HG03064 (cell line): ENCODE results near the gene PIGC.
A peak's percentile ranks its signal among the peaks of the same experiment; 100 is the strongest.

Experiments used
- ATAC-seq: cut with Tn5 transposase; IDR thresholded peaks from one replicate; pipeline ENCODE4 v1.9.1; 2021; ENCODE audit warnings: low read depth; ENCODE audit not compliant: unreplicated experiment

The PIGC gene

GRCh38 chr1:172443666-172444453 lies at the start of gene PIGC:
Gene PIGC (minus strand): TSS chr1:172444069. CDS start chr1:172442622, 1,447 bp downstream.
- ATAC-seq: peak; percentile 98

- ATAC-seq: no peak
These were observed 48.6 kb upstream of the PIGC start for GRCh38 chr1:172492421-172492820.

GRCh38 chr1:172489847-172490246 lies 46.0 kb upstream of the PIGC start:
- no peak for ATAC-seq

- no peak for ATAC-seq
These were observed 44.5 kb upstream of the PIGC start for GRCh38 chr1:172488393-172488792.

- ATAC-seq: no peak
These were observed 43.7 kb upstream of the PIGC start for GRCh38 chr1:172487550-172487949.

GRCh38 chr1:172486805-172487454 lies 43.1 kb upstream of the PIGC start:
- ATAC-seq: no peak

GRCh38 chr1:172485626-172486025 lies 41.8 kb upstream of the PIGC start:
- no peak for ATAC-seq

- ATAC-seq: no peak
These were observed 40.4 kb upstream of the PIGC start for GRCh38 chr1:172484252-172484651.

GRCh38 chr1:172483448-172483847 lies 39.6 kb upstream of the PIGC start:
- no peak for ATAC-seq

- no peak for ATAC-seq
These were observed 38.2 kb upstream of the PIGC start for GRCh38 chr1:172482044-172482443.

- no peak for ATAC-seq
These were observed 36.6 kb upstream of the PIGC start for GRCh38 chr1:172480431-172480830.

- ATAC-seq: no peak
These were observed 34.6 kb upstream of the PIGC start for GRCh38 chr1:172478485-172478884.

GRCh38 chr1:172477741-172478140 lies 33.9 kb upstream of the PIGC start:
- ATAC-seq: no peak

GRCh38 chr1:172477216-172477615 lies 33.3 kb upstream of the PIGC start:
- ATAC-seq: no peak

- ATAC-seq: no peak
These were observed 32.4 kb upstream of the PIGC start for GRCh38 chr1:172476218-172476811.

- no peak for ATAC-seq
These were observed 30.0 kb upstream of the PIGC start for GRCh38 chr1:172473842-172474241.

GRCh38 chr1:172473302-172473701 lies 29.4 kb upstream of the PIGC start:
- ATAC-seq: no peak

GRCh38 chr1:172472495-172472894 lies 28.6 kb upstream of the PIGC start:
- ATAC-seq: no peak

GRCh38 chr1:172471666-172472065 lies 27.8 kb upstream of the PIGC start:
- no peak for ATAC-seq

GRCh38 chr1:172470149-172470548 lies 26.3 kb upstream of the PIGC start:
- ATAC-seq: no peak

- ATAC-seq: no peak
These were observed 25.8 kb upstream of the PIGC start for GRCh38 chr1:172469717-172470116.

GRCh38 chr1:172468296-172468695 lies 24.4 kb upstream of the PIGC start:
- no peak for ATAC-seq
